Measurements from ENCODE around the gene ST8SIA6.
A peak's percentile ranks its signal among the peaks of the same experiment; 100 is the strongest.

The ST8SIA6 gene

GRCh38 chr10:17307123-17307522 lies 147.3 kb downstream of the ST8SIA6 start:
- H3K4me3 Mint-ChIP-seq: no peak overlapping the region
- H3K27me3 Mint-ChIP-seq (ENCODE audit: low read depth, poor library complexity): no peaks in the 10 kb centered on the region
- no peaks in the 10 kb centered on the region for H3K4me1 Mint-ChIP-seq
- peaks cover 4% of the 10 kb centered on the region for H3K9me3 Mint-ChIP-seq
- no peaks in the 10 kb centered on the region for H3K36me3 Mint-ChIP-seq (ENCODE audit: low read depth)
- DNase-seq: no peak
- no peak overlapping the region for H3K27ac Mint-ChIP-seq
- TF ChIP-seq CTCF (IDR thresholded peaks at IDR 0.05): no peak

- no peaks in the 10 kb centered on the region for H3K36me3 Mint-ChIP-seq (ENCODE audit: low read depth)
- no peaks in the 10 kb centered on the region for H3K9me3 Mint-ChIP-seq
- TF ChIP-seq CTCF (IDR thresholded peaks at IDR 0.05): no peak
- peaks cover 18% of the 10 kb centered on the region for H3K4me1 Mint-ChIP-seq
- no peaks in the 10 kb centered on the region for H3K27me3 Mint-ChIP-seq (ENCODE audit: low read depth, poor library complexity)
- H3K27ac Mint-ChIP-seq: no peak overlapping the region
- DNase-seq: no peak
- H3K4me3 Mint-ChIP-seq: no peak overlapping the region
Observed at GRCh38 chr10:17292375-17292774, 162.0 kb downstream of the ST8SIA6 start.

GRCh38 chr10:17290226-17290625 lies 164.2 kb downstream of the ST8SIA6 start:
- Mint-ChIP-seq H3K4me1 (peaks cover 29% of the 10 kb centered on the region), H3K4me3 (no peak overlapping the region), H3K36me3 (ENCODE audit: low read depth) (no peaks in the 10 kb centered on the region), H3K27me3 (ENCODE audit: low read depth, poor library complexity) (no peaks in the 10 kb centered on the region), H3K27ac (no peak overlapping the region), H3K9me3 (no peaks in the 10 kb centered on the region)
- TF ChIP-seq CTCF (IDR thresholded peaks at IDR 0.05): no peak
- DNase-seq: no peak

- H3K4me1 Mint-ChIP-seq: peaks cover 29% of the 10 kb centered on the region
- no peaks in the 10 kb centered on the region for H3K27me3 Mint-ChIP-seq (ENCODE audit: low read depth, poor library complexity)
- TF ChIP-seq CTCF (IDR thresholded peaks at IDR 0.05): no peak
- DNase-seq: no peak
- H3K36me3 Mint-ChIP-seq (ENCODE audit: low read depth): no peaks in the 10 kb centered on the region
- no peak overlapping the region for H3K27ac Mint-ChIP-seq
- H3K9me3 Mint-ChIP-seq: peaks cover 1% of the 10 kb centered on the region
- no peak overlapping the region for H3K4me3 Mint-ChIP-seq
Observed at GRCh38 chr10:17289763-17290162, 164.6 kb downstream of the ST8SIA6 start.

GRCh38 chr10:17286562-17287550 lies 167.5 kb downstream of the ST8SIA6 start:
- TF ChIP-seq CTCF (IDR thresholded peaks at IDR 0.05): no peak
- Mint-ChIP-seq H3K4me3 (no peak overlapping the region), H3K27me3 (ENCODE audit: low read depth, poor library complexity) (no peaks in the 10 kb centered on the region), H3K36me3 (ENCODE audit: low read depth) (peaks cover 9% of the 10 kb centered on the region), H3K27ac (peak overlapping the region; percentile 80), H3K9me3 (peaks cover 19% of the 10 kb centered on the region), H3K4me1 (peaks cover 29% of the 10 kb centered on the region)
- DNase-seq: no peak

GRCh38 chr10:17282311-17282710 lies 172.1 kb downstream of the ST8SIA6 start:
- Mint-ChIP-seq H3K27me3 (ENCODE audit: low read depth, poor library complexity) (no peaks in the 10 kb centered on the region), H3K36me3 (ENCODE audit: low read depth) (peaks cover 12% of the 10 kb centered on the region), H3K27ac (no peak overlapping the region), H3K4me3 (no peak overlapping the region), H3K9me3 (peaks cover 50% of the 10 kb centered on the region), H3K4me1 (peaks cover 17% of the 10 kb centered on the region)
- TF ChIP-seq CTCF (IDR thresholded peaks at IDR 0.05): no peak
- DNase-seq: no peak

Measured in nephron progenitor cell (in vitro differentiated cells).